Cerebellar cortex (tissue), 1 donor: ENCODE measurements around the gene TAP2.
A peak's percentile ranks its signal among the peaks of the same experiment; 100 is the strongest.

Experiments
- DNase-seq: peaks from one replicate; pipeline ENCODE4 v3.0.0-alpha.2; 2015; ENCODE audit warnings: low spot score

Gene TAP2

DNA sequence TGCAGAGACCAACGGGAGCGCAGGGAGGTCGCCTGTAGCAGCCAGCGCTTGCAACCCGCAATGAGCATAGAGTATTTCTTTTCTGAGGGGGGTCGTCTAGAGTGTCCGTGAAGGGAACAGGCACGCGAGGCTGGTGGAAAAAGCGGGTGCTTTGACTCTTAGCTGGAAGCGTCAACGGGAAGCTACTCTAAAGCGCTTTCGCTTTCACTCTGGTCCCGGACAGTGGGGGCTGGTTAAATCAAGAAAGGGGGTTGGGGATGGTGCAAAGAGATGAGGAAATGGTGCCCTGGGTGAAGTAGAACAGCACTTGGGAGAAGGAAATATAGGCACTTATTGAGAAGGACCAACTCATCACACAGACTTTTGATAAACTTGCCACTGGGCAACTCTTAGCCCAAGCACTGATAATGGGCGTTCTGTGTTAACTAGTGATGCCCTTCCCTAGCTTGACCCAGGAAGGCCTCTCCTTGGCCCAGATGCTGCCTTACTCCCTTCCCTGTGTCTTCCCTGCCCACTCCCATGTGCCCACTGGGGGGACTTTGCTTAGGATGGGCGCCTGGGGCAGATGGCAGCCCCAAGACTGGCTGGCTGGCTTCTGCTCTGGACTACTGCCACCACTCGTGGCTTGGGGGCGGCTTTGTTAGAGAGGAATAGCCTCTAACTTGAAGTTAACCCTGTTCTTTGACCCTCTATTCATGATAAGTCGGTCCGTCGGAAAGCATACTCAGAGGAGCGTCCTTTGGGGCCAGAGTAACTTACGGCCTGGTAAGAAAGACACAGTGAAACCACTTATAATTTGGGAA lies 16.0 kb upstream of the TAP2 start:
- no peak for DNase-seq

DNA sequence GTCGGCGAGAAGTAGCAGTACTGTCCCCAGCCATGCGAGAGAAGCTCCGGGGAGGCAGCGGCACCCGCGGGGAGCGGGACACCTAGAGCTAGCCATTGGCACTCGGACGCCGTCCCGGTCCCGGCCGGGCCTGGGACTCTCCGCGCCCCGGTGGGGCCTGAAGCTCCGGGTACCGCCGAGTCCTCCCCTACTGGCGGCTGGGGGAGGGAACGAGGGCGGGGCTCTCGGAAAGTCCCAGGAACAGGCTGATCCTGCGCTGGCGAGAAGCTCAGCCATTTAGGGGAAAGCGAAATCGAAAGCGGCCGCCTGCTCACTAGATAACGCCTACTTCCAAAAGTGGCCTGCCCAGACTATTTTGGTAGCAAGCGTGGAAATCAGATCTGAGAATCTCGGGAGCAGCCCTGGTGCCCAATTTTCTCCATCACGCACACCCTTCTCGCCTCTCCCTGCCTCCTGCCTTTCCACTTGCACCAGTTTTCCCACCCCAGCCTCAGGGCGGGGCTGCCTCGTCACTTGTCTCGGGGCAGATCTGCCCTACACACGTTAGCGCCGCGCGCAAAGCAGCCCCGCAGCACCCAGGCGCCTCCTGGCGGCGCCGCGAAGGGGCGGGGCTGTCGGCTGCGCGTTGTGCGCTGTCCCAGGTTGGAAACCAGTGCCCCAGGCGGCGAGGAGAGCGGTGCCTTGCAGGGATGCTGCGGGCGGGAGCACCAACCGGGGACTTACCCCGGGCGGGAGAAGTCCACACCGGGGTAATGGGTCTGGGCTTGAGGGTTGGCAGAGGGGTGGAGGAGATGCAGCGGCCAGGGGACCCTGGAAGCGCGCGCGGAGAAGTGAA lies 15.2 kb upstream of the TAP2 start, which contains the start of the genes PSMB9 and TAP1:
Gene PSMB9 (plus strand): TSS at position 652 of the 835 bp plus-strand sequence. CDS start 38 bp downstream, at position 690.
Gene TAP1 (minus strand): TSS at position 164 of the 835 bp plus-strand sequence. CDS start 68 bp downstream, at position 96.
- DNase-seq = peak; percentile 91

DNA sequence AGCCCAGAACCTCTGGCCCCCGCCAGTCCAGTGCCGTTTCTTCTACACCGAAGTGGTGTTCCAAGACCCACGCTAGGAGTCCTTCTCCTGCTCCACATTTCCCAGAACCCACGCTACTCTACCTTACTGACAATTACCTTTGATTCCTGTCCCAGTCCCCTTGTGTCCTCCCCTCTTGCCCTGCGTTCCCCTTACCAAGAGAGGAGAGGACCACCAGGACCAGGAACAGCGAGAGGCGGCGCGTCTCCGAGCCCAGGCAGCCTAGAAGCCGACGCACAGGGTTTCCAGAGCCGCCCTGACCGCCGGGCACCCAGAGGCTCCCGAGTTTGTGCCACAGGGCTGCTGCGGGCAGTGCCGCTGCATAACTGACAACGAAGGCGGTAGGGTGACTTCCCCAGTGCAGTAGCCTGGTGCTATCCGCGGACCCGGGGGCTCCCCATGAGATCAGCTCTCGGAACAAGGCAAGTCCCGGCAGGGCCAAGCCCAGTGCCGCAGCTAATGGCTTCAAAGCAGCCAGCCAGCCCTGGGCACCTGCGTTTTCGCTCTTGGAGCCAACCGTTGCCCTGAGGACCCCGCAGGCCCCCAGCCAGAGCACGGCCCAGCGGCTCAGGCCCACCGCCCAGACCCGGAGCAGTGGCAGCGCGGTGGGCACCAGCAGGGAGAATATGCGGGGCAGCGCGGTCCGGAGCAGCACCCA lies 14.5 kb upstream of the TAP2 start:
- peak; percentile 38 for DNase-seq

DNA sequence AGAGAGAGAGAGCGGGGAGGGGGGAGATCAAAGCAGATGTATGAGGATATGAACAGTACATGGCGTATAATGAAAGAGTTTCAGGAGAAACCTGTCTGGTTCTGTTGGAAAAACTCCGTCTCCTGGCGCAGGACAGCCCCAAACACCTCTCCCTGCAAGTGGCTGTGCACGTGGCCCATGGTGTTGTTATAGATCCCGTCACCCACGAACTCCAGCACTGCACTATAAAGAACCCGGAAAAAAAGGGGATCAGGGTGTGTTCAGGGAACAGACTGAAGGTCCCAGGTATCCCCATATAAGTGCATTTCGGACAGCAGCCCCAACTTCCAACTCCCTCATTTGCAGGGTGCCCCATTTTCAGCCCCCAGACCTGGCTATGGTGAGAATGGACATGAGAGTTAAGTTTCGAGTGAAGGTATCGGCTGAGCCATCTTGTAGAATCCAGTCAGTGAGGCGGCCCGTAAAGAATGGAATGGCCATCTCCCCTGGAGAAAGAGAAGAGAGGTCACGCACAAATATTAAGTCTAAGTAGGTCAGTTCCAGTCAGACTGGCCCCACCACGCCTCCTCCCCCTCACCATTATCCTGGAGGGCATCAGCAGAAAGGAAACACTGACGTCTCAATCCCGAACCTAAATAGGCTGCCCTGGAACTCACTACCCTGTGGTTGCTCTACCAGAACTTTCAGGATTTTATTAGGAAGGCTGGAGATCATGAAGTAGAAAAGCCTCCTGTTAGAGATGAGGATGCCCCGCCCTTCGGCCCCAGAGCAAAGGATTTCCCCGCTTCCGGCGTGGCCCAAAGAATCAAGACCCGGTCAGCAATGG lies 13.7 kb upstream of the TAP2 start:
- DNase-seq = no peak

DNA sequence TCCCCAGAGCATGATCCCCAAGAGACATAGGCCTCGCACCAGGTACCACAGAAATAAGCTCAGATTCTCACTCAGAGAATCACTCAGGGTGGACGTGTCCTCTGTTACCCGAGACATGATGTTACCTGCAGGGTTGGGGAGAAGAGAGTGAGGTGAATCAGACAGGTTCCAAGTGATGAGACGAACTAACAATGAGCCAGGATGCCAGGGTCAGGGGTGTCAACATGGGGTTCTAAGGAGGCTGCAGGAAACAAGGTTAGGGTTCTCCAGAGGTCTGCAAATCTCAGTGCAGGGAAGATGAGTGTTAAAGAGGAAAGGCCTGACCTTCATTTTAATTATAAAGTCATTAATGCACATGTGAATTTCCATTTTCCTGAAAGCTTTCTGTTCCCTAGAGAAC lies 12.5 kb upstream of the TAP2 start:
- DNase-seq = no peak

DNA sequence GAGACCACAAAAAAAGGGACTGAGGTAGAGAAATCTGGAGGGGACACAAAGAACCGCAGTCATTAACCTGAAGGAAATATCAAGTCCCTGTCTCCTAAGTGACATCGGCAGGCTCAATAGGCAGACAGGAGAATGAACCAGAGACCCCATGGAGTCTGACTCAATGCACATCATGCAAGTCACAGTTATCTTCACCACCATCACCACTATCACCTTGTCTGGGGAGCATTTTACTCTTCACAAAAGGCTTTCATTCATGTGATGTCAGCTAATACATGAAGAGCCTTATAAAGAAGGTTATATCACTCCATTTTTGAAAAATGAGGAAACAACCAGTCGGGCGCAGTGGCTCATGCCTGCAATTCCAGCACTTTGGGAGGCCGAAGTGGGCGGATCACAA lies 10.6 kb upstream of the TAP2 start:
- DNase-seq = no peak

DNA sequence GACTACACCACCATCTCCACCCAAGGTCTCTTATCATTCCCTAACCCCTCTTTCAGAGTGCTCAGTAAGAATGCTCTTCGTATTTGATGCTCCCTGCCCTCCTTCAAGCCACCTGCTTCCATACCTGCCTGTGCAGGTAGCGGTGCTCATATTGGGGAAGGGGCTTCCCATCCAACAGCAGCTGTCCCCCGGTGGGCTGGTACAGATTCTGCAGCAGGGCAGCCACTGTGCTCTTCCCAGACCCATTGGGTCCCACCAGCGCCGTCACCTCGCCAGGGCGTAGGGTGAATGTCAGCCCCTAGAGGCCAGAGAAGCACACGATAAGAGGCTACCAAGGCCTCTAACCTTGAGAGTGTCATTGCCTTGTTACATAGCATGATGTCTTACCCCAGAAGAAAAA lies 9.3 kb upstream of the TAP2 start:
- no peak for DNase-seq

DNA sequence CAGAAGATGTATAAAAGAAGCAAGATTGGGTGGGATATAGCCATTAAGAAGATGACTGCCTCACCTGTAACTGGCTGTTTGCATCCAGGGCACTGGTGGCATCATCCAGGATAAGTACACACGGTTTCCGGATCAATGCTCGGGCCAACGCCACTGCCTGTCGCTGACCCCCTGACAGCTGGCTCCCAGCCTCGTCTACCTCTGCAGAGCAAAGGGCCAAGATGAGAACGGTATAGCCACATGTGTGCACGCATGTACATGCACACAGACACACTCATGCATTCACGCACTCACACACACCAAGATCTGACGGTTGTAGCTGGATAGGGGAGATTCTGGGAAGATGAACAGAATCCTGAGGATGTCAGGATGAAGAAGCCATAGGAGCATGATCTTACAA lies 8.5 kb upstream of the TAP2 start:
- DNase-seq = no peak

DNA sequence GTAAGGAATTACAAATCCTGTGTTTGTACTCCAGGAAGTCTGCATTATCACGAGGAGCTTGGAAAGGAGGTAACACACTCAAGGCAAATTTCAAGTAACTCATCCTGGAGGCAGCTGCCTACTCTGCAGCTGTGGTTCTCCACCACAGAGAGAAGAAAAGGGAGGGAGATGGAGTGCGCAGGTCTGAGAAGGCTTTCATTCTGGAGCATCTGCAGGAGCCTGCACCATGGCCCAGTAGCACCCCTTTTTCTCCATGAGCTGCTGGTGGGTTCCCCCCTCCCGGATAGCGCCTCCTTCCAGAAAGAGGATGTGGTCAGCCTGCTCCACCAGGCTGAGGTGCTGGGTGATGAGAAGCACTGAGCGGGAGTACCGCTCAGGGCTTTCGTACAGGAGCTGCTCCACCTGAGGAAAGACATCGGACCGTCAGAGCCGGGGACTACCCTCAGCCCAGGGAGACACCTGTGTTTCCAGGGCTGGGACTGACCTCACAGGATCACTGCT lies 6.9 kb upstream of the TAP2 start:
- no peak for DNase-seq

DNA sequence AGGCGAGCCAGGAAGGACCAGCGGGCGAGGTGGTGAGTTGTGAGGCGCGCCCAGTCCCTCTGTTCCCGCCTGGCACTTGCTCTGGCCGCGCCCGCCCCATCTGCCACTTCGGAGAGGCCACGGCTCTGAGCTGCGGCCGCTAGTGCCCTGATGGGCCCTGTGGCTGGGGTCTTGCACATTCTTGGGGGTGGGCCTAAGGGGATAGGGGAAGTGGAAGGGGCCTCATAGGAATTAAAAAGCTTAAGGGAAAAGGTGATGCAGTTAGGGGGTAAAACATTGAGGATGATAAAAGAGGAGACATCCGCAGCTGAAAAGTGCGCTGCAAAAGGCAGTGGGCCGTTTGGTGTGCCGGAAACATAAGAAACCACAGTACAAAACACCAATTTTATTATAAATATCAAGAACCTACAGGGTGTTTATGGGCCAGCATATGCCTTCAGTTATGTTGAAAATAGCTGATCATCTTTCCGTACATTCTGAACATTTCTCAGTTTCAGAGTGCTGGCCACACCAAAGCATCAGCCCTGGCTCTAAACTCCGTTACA lies 6.4 kb upstream of the TAP2 start:
- DNase-seq = no peak

DNA sequence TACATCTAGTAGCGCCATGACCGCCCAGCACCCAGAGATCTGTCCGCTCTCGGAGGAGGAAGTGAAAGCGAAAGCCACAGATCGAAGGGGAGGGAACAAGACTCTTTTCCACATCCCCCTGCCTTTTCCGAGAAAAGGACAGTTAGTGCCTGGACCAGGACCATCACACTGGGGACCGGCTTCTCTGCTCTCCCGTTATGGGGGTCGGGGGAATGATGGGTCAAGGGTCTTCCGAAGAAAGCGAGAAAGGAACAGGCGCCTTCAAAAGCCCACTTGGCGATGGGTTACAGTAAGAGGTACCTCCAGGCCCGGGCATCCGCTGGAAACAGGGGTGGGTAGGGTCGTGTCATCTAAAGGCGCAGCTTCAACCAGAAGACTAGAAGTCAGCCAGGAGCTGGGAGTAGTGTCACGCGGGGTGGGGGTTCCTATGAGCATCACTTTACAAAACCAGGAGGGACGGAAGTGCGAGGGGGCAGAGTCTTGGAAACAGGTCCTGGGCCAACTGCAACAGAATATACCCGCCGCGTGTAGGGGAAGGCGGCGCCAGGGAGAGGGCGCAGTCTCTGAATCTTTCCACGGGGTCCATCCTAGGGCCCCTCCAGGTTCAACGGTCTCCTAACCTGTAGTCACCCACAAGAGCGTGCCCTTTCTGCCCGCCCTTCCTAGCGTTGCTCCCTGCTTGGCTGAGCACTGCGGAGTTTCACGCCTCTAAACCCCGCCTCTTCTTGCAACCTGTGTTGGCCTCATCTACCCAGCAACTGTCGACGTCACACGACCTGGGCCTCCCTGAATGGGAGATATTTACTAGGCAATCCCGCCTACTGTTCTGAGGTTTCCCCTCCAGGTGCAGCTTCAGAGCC lies 5.7 kb upstream of the TAP2 start, which contains the start of gene PSMB8:
Gene PSMB8 (minus strand): TSS at position 69 of the 860 bp plus-strand sequence. CDS start 51 bp downstream, at position 18.
- DNase-seq = peak; percentile 98

DNA sequence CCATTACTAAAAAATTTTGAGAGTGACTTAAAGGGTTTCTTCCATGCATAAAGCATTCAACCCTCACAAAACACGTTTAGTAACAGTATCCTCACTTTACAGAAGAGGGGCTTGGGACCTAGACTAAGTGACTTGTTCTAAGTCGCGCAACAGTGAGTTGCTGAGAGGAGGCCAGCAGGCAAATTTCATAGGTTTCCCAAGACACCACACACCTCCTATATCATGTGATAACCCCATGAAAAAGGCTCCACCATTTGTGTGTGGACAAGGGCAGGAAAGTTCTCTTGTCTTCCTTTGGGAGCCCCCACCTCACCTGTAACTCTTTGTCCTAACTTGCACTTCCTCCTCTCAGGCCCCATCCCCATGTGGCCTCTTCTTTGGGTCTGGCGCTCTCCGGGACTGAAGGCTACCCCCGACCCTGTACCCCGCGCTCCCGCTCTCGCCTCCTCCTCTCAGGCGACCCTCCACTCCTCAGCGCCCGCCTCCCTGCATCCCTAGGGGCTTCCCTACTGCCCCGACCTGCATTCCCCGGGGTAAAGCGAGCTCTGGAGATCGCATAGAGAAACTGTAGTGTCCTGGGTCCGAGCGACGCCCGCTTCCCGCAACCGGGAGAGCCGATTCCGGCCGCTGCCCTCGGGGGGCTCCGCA lies 4.9 kb upstream of the TAP2 start:
- no peak for DNase-seq

DNA sequence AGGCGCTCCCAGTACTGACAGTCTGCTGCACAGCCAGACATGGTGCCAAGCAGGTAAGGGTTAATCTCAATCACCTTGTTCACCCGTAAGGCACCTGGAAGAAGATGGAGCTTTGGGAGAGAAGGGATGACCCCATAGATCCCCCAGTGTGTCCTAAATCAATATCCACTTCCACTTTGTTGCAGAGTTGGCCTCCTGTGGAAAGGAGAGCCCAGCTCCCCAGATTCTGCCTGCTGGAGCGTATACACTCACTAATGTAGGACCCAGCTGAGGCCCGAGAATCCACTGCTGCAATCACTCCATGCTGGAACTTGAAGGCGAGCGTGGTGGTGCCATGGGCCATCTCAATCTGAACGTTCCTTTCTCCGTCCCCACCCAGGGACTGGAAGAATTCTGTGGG lies 4.2 kb upstream of the TAP2 start:
- no peak for DNase-seq

DNA sequence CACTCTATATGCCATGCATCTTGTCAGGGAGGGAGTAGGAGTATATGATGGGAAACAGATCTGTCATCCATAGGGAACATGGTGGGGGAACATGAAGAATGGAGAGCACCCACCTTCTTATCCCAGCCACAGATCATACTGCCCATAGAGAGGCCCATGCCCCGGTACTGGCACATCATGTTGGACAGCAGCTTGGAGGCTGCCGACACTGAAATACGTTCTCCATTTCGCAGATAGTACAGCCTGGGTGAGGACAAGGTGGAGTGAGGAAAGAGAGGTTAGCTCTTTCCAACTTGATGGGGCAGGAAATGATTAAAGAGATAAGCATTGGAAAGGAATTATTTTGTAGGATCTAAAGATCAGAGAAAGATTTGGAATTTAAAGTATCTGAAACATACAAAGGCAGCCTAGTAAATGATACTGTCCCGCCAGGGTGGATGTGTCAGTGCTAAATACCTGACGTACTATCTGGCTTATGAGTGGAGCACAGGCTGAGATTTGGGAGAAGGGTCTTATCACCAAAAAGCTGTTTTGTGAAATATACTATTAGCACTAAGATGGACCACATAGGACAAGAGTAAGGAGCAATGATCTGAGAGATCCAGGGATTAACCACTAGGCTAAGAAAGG lies 3.6 kb upstream of the TAP2 start:
- DNase-seq = no peak

DNA sequence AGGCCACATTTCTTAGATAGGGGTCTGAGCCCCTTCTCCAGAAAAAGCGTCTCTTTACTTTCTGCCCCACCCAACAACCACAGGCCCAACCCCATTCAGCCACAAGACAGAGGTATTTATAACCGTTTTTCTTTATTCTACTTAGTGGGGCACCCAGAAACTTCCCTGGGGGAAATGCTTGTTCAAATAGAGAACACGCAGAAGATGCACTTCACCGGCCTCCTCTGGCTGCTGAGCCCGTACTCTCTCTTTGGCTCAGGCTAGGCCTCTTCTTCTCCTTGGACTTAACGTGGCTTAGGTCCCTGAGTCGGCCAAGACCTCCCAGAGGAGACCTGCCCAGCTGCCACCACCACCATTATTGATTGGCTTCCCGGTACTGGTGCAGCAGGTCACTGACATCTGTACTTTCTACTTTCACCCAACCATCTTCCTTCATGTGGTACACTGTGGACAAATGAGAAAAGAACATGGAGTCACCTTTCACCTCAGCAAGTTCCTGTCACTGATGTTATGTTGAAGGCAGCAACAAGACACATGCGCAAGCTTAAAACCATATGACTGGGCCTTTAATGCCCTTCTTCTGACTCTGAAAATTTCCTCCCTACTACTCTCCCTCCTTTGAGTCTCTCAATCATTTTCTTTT lies 2.2 kb upstream of the TAP2 start:
- DNase-seq = no peak

DNA sequence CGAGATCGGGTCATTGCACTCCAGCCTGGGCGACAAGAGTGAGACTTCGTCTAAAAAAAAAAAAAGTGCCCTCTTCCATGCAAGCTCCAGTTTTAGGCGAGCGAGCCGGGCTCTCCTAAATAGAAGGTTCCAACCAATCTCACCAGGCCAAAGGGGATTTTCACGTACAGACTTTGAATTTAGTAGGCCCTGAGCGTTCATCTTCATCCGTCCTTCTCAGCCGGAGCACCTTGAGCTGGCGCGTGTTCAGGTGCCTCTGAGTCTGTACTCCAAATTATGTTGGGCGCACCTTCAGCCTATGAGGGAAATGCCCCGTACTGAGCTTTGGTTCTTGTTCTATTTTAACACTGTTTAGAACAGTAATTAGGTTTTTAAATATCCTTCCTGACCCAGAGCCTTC lies 817 bp upstream of the TAP2 start:
- no peak for DNase-seq

DNA sequence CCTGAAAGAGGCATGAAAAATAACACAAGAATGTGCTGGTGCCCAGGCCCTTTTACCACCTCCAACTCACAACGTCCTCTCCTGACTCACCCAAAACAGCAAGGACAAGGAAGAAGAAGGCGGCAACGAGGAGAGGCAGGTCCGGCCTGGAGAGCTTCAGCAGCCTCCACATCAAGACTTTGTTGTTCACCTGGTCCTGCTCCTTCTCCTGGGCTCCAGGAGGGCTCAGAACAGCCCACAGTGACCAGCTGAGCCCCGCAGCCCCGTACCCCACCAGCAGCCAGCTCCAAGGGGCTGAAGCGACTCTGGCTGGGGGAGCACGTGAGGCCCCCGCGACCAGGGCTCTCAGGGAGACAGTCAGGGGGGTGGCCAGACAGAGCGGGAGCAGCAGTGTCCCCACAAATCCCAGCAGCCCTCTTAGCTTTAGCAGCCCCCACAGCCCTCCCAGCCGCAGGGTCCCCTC lies 857 bp downstream of the TAP2 start:
- peak; percentile 15 for DNase-seq

DNA sequence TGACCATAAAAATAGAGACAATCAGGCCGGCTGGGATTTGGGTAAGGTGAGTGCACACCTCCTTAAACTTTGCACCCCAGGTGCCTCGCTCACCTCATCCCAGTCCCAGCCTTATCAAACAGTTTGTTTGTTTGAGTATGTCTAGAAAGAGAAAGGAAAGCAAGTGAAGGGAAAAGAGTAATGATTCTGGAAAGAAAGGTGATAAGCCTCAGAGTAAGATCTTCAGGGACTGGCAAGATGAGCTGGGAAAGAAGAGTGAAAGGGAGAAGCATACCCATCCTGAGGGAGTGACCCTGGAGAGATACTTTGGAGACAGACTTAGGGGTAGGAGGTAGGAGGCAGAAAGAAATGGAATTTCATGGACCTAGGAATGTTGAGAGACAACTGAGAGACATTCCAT lies 1.7 kb downstream of the TAP2 start:
- DNase-seq = no peak
